Activated T-helper 2 cell treated with anti-CD3 and anti-CD28 coated beads, Interferon-gamma antibody, Interleukin-2, Interleukin-4, amounts not matched to agents 10 μg/mL and 5 μg/mL and 100 μg/mL, durations not matched to agents 14 hours and 24 hours and 36 hours (primary cell): ENCODE measurements around the gene TAF1B. TPM values are rescaled to one million over a fixed set of nuclear protein-coding genes. Genes with fewer than 3 reads are reported as not detected.
"Not testable (repeated sequence)": the region's sequence is repeated elsewhere in the genome, so short reads cannot be mapped to it uniquely, and the experiment has no call there.

Experiments
- DNase-seq: peaks from one replicate; pipeline ENCODE4 v3.0.0; 2021; ENCODE audit warnings: low spot score
- H3K27ac Mint-ChIP-seq: one replicate; pipeline ENCODE4 v1.8.0; 2021; ENCODE audit warnings: mixed read lengths
- H3K27me3 Mint-ChIP-seq: one replicate; pipeline ENCODE4 v1.8.0; 2021; ENCODE audit warnings: low read depth, mixed read lengths
- H3K36me3 Mint-ChIP-seq: one replicate; pipeline ENCODE4 v1.8.0; 2021; ENCODE audit warnings: low read depth, mixed read lengths
- H3K4me1 Mint-ChIP-seq: one replicate; pipeline ENCODE4 v1.8.0; 2021; ENCODE audit warnings: low read depth, mixed read lengths
- H3K4me3 Mint-ChIP-seq: one replicate; pipeline ENCODE4 v1.8.0; 2021; ENCODE audit warnings: low read depth, mild to moderate bottlenecking, moderate library complexity, mixed read lengths
- H3K9me3 Mint-ChIP-seq: one replicate; pipeline ENCODE4 v1.8.0; 2021; ENCODE audit warnings: mixed read lengths
- intact Hi-C: fragments of 100-400 bp; cut with micrococcal nuclease; formaldehyde crosslinking; loops from one replicate; pipeline ENCODE4 v1.15.1; 2023
- total RNA-seq: library from RNA; stranded (reverse); gene quantifications from 2 replicates; pipeline ENCODE4 v1.2.3, GENCODE V29; 2022

Gene TAF1B
- total RNA-seq, 1 donor from 2014 or later = 29.3 TPM

DNA sequence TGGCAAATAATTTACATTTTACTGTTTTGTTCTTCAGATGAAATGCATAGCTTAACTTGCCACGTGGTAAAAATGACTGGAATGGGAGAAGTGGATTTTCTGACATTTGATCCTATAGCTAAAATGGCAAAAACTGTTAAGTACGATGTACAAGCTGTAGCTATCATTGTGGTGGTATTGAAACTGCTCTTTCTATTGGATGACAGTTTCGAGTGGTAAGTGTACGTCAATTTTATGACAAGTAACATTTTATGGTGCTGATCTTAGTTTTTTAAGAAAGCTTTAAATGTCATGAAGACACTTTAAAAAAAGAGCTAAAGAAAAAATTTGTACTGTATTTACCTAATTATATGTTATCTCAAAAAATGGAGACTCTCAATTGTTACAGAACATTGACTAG is 67.4 kb downstream of the TAF1B start:
- H3K4me1 Mint-ChIP-seq = peaks cover 14% of the 10 kb centered on the region
- no peaks in the 10 kb centered on the region for H3K27me3 Mint-ChIP-seq
- no peaks in the 10 kb centered on the region for H3K9me3 Mint-ChIP-seq
- intact Hi-C loops = loop anchor here (5.0 kb wide), 1 partner anchor 68 kb away; the partner anchor contains the start of gene TAF1B
- no peak for DNase-seq
- no peak overlapping the region for H3K27ac Mint-ChIP-seq
- no peak overlapping the region for H3K4me3 Mint-ChIP-seq
- peaks cover 49% of the 10 kb centered on the region for H3K36me3 Mint-ChIP-seq

DNA sequence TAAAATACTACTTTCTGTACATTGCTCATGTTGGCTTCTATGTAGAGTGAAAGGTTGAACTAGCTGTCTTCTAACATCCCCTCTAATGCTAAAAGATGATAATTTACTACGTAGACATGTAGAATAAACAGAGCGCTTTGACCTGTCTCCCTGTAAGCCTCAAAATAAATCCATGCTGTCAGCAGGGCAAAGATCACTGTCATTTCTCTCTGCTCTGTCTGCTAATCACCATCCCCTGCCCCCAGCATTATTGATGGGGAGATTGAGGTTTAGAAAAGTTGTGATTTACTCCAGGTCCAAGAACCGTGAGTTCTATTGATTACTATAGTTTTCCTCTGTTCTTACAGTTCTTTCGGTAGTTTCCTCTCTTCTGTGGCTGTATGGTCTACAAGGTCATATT is 69.2 kb downstream of the TAF1B start:
- H3K9me3 Mint-ChIP-seq = no peaks in the 10 kb centered on the region
- no peak overlapping the region for H3K4me3 Mint-ChIP-seq
- peaks cover 13% of the 10 kb centered on the region for H3K4me1 Mint-ChIP-seq
- no peaks in the 10 kb centered on the region for H3K27me3 Mint-ChIP-seq
- peaks cover 51% of the 10 kb centered on the region for H3K36me3 Mint-ChIP-seq
- intact Hi-C loops = loop anchor here (5.0 kb wide), 1 partner anchor 70 kb away; the partner anchor contains the start of gene TAF1B
- no peak overlapping the region for H3K27ac Mint-ChIP-seq
- DNase-seq = no peak

DNA sequence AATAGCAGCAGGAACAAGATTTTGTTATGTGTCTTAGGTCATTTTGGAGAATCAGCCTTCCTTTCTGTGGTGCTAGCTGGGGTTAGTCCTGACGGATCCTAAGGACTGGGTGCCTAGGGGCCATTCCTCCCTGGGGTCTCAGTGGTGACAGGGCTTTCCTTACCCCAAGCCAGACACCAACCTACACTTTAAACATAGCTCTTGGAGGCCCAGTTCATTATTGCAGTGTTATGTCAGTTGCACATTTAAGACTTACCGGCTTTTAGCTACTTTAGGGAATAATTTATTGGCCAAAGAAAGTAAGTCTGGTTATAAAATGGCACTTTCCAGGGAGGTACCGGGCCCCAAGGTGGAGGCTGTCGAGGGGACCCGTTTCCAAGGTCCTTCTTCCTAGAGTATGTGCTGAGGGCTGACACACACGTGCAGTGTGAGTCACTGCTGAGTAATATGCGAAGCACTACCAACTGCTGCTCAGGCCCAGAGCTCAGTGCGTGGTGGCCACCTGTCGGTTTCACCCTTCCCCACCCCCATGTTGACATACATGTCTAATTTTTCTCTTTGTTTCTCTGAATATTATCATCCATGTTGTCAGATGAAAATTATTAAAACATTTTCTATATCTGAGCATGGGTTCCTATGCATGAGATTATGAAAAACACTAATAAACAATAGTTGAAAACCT is 71.3 kb downstream of the TAF1B start:
- Mint-ChIP-seq H3K4me3 (no peak overlapping the region), H3K4me1 (peaks cover 12% of the 10 kb centered on the region), H3K27me3 (no peaks in the 10 kb centered on the region), H3K36me3 (peaks cover 56% of the 10 kb centered on the region), H3K27ac (no peak overlapping the region), H3K9me3 (no peaks in the 10 kb centered on the region)
- intact Hi-C loops = loop anchor here (5.0 kb wide), 1 partner anchor 72 kb away; the partner anchor contains the start of gene TAF1B
- DNase-seq = no peak

DNA sequence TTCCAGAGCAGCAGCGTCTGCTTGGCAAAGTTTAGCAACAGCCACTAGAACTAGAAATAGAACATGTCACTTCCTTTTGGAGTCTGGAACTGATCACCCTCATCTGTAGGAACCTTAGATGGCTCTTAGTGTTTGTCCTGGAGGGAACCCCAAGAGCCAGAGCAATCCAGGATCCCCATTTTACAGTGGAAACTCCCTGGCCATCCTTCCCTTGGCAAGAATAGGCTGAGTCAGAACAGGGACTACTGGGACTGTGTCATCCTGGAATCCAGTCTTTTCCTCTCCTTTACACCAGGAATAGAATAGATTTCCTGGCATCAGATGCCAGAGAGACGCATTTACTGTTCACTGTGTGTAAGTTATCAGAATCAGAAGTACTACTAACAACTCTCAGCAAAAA is 75.0 kb downstream of the TAF1B start:
- no peak for DNase-seq
- Mint-ChIP-seq H3K36me3 (peaks cover 59% of the 10 kb centered on the region), H3K4me3 (no peak overlapping the region)

DNA sequence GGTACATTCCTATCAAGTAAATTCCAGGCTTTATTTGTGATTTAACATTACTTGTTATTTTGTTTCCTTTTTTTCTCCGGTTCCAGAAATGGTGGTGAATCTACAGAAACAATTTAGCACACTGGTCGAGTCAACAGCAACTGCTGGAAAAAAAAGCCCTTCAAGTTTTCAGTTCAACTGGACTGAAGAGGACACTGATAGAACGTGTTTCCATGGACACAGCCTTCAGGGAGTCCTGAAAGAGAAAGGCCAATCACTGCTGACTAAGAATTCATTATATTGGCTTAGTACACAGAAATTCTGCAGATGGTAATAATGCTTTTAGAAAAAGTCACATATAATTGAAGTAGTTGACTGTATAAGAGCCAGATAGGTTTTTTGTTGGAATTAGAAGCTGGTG is 76.2 kb downstream of the TAF1B start:
- intact Hi-C loops = no loop called here
- Mint-ChIP-seq H3K4me3 (no peak overlapping the region), H3K4me1 (peaks cover 6% of the 10 kb centered on the region), H3K27ac (no peak overlapping the region), H3K36me3 (peaks cover 55% of the 10 kb centered on the region), H3K9me3 (no peaks in the 10 kb centered on the region), H3K27me3 (no peaks in the 10 kb centered on the region)
- no peak for DNase-seq

More for the DNA sequence above, 75.0 kb downstream of the TAF1B start:
- Mint-ChIP-seq H3K4me1 (peaks cover 12% of the 10 kb centered on the region), H3K9me3 (no peaks in the 10 kb centered on the region), H3K27me3 (no peaks in the 10 kb centered on the region), H3K27ac (no peak overlapping the region)
- intact Hi-C loops = no loop called here

DNA sequence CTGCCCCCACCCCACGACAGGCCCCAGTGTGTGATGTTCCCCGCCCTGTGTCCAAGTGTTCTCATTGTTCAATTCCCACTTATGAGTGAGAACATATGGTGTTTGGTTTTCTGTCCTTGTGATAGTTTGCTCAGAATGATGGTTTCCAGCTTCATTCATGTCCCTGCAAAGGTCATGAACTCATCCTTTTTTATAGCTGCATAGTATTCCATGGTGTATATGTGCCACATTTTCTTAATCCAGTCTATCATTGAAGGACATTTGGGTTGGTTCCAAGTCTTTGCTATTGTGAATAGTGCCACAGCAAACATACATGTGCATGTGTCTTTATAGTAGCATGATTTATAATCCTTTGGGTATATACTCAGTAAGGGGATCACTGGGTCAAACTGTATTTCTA is 83.7 kb downstream of the TAF1B start:
- H3K9me3 Mint-ChIP-seq, intact Hi-C loops, H3K27me3 Mint-ChIP-seq, H3K4me1 Mint-ChIP-seq, H3K4me3 Mint-ChIP-seq, H3K27ac Mint-ChIP-seq, DNase-seq: not testable (repeated sequence)
- peaks cover 68% of the 10 kb centered on the region for H3K36me3 Mint-ChIP-seq

DNA sequence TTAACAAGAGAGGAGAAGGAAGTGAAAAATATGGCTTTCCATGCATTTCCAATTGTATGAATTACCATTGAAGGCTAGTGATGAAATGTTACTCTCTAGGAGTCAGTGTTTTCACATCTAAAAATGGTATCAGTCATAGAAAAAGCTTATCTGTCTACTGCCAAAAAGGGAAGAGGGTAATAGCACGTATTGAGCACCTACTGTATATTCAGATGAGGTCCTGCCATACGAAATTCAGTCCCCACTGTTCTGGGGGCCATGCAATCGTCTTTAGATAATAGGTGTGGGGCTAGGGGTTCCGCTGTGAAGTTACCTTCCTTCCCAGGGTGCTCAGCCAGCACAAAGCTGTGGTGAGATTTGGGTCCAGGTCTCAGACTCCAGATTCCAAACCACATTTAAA is 94.0 kb downstream of the TAF1B start:
- no peaks in the 10 kb centered on the region for H3K9me3 Mint-ChIP-seq
- intact Hi-C loops = no loop called here
- no peak for DNase-seq

DNA sequence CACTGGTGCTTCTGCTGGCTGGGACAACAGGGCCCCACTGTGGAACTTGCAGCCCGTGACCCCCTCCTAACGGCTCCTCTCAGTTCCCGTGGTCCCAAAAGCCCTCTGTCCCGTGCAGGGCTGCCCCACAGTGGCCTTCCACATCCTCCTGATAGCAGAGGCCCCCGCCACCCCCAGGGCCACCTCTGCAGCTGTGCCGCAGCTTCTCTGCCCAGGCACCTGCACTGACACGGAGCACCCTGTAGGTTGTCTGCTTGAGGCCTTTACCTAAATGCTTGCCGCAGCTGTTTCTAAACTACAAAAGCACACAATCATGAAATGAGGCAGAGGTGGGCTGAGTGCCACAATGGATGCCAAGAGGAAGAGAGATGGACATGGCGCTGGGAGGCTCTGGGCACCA is 94.7 kb downstream of the TAF1B start:
- Mint-ChIP-seq H3K27me3 (no peaks in the 10 kb centered on the region), H3K4me3 (no peak overlapping the region), H3K4me1 (peaks cover 4% of the 10 kb centered on the region), H3K36me3 (peaks cover 14% of the 10 kb centered on the region), H3K27ac (no peak overlapping the region), H3K9me3 (no peaks in the 10 kb centered on the region)
- intact Hi-C loops = no loop called here
- no peak for DNase-seq

More for the DNA sequence above, 94.0 kb downstream of the TAF1B start:
- H3K27ac Mint-ChIP-seq = no peak overlapping the region
- H3K4me1 Mint-ChIP-seq = peaks cover 4% of the 10 kb centered on the region
- peaks cover 16% of the 10 kb centered on the region for H3K36me3 Mint-ChIP-seq
- H3K4me3 Mint-ChIP-seq = no peak overlapping the region
- H3K27me3 Mint-ChIP-seq = no peaks in the 10 kb centered on the region

DNA sequence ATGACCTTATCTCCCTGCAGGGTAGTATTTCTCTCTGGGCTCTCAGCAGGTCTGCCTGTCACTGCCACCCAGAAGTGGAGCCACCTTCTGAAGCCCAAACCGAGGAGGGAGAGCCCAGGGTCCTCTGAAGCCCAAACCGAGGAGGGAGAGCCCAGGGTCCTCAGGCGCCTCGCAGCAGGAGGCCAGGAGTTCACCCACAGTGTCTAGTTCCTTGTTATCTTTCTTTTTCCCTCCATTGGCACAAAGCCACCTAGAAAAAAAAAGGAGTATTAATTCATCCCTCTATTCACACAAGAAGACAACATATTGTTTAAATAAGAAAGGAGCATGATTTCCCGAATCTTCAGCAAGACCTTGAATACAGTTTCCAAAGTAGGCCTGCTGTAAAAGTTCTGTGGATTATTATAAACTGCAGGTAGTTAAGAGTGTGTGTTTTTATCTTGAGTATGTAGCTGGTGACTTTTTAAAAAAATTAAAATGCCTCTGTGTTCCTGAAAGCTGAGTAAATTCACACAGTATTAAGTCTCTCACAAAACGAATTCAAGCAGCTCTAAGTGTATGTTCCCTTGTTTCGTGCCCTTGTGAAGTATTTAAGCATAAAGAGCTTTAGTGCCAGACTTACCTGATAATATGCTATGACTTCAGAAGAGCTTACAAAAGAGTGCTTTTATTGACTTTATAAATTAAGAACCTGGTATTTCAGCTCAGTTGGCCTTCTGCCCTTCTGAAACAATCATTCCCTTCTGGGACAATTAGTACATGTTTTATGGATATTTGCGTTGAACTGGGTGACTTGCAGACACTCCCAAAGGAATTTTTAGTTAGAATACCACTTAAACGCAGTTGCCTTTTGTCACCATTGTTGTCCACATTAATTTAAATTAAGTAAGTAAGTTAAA is 96.6 kb downstream of the TAF1B start:
- H3K27ac Mint-ChIP-seq = no peak overlapping the region
- H3K4me1 Mint-ChIP-seq = peaks cover 4% of the 10 kb centered on the region
- DNase-seq = no peak
- no peaks in the 10 kb centered on the region for H3K9me3 Mint-ChIP-seq
- H3K36me3 Mint-ChIP-seq = peaks cover 5% of the 10 kb centered on the region
- no peaks in the 10 kb centered on the region for H3K27me3 Mint-ChIP-seq
- intact Hi-C loops = no loop called here
- H3K4me3 Mint-ChIP-seq = no peak overlapping the region

DNA sequence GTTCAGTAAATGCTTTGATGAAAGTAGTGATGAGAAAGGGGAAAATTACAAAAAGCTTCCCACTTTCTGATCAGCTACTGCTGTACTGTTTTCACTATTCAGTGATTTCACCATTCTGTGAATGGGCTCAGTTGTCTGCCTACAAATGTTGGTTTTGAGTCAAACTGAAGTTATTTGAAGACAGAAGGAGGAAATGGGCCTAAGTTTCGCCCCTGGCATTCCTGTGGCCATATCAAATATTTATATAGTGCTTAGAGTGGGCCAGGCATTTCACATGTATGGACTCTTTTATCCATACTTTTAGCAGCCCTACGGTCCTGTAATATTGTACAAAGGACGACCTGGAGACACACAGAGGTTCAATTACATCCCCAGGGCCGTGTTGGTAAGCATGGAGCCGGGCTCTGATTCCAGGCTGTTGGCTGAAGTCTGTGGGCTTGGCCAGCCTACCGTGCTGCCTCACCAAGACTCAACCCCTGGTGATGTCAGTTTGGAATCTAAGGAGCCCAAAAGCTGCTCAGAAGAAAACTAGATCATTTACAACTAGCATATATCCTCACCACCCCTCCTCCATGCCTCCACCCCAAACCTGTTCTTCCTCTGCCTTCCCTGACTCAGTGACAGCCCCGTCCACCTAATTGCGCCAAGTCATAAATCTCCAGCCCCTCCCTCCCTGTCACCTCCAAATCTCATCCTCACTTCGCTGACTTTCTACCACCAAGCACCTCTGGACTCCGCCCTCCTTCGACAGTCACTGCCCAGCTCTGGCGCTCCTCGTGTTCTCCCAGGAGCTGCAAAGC is 98.1 kb downstream of the TAF1B start:
- Mint-ChIP-seq H3K36me3 (no peaks in the 10 kb centered on the region), H3K27me3 (peaks cover 12% of the 10 kb centered on the region), H3K9me3 (no peaks in the 10 kb centered on the region), H3K27ac (no peak overlapping the region), H3K4me3 (no peak overlapping the region), H3K4me1 (no peaks in the 10 kb centered on the region)
- no peak for DNase-seq
- intact Hi-C loops = no loop called here

DNA sequence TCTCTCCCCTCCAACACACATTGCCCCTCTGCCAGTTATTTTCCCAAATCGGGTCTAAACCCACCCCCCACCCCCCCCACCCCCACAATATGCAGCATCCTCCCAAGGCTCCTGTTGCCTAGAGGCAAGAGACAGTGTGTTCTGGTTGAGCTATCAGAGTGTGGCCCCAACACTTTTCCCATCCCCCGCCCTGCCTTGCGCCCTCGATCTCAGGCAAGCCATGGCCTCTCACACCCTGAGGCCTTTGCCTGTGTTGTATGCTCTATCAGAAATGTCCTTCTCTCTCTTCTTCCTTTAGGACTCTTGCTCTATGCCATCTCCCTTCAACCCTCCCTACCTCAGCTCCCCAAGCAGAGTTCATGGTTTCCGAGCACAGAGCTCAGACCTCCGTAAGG is 98.7 kb downstream of the TAF1B start:
- no peaks in the 10 kb centered on the region for H3K36me3 Mint-ChIP-seq
- intact Hi-C loops = no loop called here
- H3K4me1 Mint-ChIP-seq = no peaks in the 10 kb centered on the region

DNA sequence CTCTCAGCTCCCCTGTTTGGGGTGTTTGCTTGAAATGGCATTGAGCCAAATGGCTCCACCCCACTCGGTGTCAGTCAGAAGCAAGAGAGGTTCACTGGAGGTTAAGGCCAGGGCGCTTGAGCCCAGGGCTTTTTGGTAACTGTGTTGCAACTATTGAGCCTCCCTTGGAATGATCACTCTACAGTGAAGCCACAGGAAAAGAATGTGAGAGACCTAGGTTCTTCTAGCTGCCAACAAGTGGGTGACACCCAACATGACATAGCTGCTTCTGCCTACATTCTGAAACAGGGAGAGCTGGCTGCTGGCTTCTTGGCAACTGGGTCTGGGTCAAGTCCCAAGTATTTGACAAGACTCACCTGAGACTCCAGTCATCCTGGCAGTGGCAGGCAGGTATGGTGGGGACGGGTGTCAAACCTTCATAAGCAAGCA is 101.1 kb downstream of the TAF1B start:
- peaks cover 26% of the 10 kb centered on the region for H3K27me3 Mint-ChIP-seq
- no peaks in the 10 kb centered on the region for H3K4me1 Mint-ChIP-seq
- intact Hi-C loops = no loop called here
- no peak overlapping the region for H3K4me3 Mint-ChIP-seq
- H3K9me3 Mint-ChIP-seq = no peaks in the 10 kb centered on the region
- DNase-seq = no peak
- no peaks in the 10 kb centered on the region for H3K36me3 Mint-ChIP-seq
- H3K27ac Mint-ChIP-seq = no peak overlapping the region

More for the DNA sequence above, 98.7 kb downstream of the TAF1B start:
- peaks cover 17% of the 10 kb centered on the region for H3K27me3 Mint-ChIP-seq
- no peak overlapping the region for H3K4me3 Mint-ChIP-seq
- no peak for DNase-seq
- H3K9me3 Mint-ChIP-seq = no peaks in the 10 kb centered on the region
- no peak overlapping the region for H3K27ac Mint-ChIP-seq
